ENCODE results near the gene CTNNA1. TPM values are rescaled to one million over a fixed set of nuclear protein-coding genes. Genes with fewer than 3 reads are reported as not detected.

Gene CTNNA1
- polyA plus RNA-seq, 1 experiment: 140 TPM

- TF ChIP-seq CTCF (IDR thresholded peaks at IDR 0.05; ENCODE audit: low read depth, low read length): no peak
- Histone ChIP-seq H3K27me3 (ENCODE audit: control insufficient read depth, insufficient read depth, low read length) (no peaks in the 10 kb centered on the region), H3K27ac (ENCODE audit: low read depth, low read length) (no peak overlapping the region), H3K9me3 (ENCODE audit: control insufficient read depth, insufficient read depth, low read length) (no peaks in the 10 kb centered on the region), H3K4me3 (ENCODE audit: low read depth, low read length) (no peak overlapping the region)
- ChIA-PET POLR2A (no interaction called here), CTCF (interaction anchor here (0.6 kb wide), 2 partner anchors 16 to 35 kb away, joined by 3 read pairs; no protein-coding TSS in a partner anchor)
- no peak for DNase-seq (ENCODE audit: low read depth, low spot score)
Measured at GRCh38 chr5:138960145-138960692, 207.0 kb downstream of the CTNNA1 start.

GRCh38 chr5:138961221-138961620 is 208.0 kb downstream of the CTNNA1 start:
- Histone ChIP-seq H3K27me3 (ENCODE audit: control insufficient read depth, insufficient read depth, low read length) (no peaks in the 10 kb centered on the region), H3K27ac (ENCODE audit: low read depth, low read length) (no peak overlapping the region), H3K4me3 (ENCODE audit: low read depth, low read length) (no peak overlapping the region), H3K9me3 (ENCODE audit: control insufficient read depth, insufficient read depth, low read length) (no peaks in the 10 kb centered on the region)
- ChIA-PET CTCF (interaction anchor here (0.7 kb wide), 1 partner anchor 204 kb away, joined by 3 read pairs; no protein-coding TSS in a partner anchor), POLR2A (no interaction called here)
- no peak for TF ChIP-seq CTCF (IDR thresholded peaks at IDR 0.05; ENCODE audit: low read depth, low read length)
- DNase-seq (ENCODE audit: low read depth, low spot score): no peak

GRCh38 chr5:138961729-138962128 is 208.5 kb downstream of the CTNNA1 start:
- no peak for DNase-seq (ENCODE audit: low read depth, low spot score)
- ChIA-PET POLR2A (no interaction called here), CTCF (interaction anchor here (0.7 kb wide), 1 partner anchor 204 kb away, joined by 3 read pairs; no protein-coding TSS in a partner anchor)
- H3K4me3 ChIP-seq (ENCODE audit: low read depth, low read length): no peak overlapping the region
- TF ChIP-seq CTCF (IDR thresholded peaks at IDR 0.05; ENCODE audit: low read depth, low read length): no peak
- no peak overlapping the region for H3K27ac ChIP-seq (ENCODE audit: low read depth, low read length)
- H3K27me3 ChIP-seq (ENCODE audit: control insufficient read depth, insufficient read depth, low read length): no peaks in the 10 kb centered on the region
- no peaks in the 10 kb centered on the region for H3K9me3 ChIP-seq (ENCODE audit: control insufficient read depth, insufficient read depth, low read length)

GRCh38 chr5:138962614-138963370 is 209.6 kb downstream of the CTNNA1 start:
- H3K9me3 ChIP-seq (ENCODE audit: control insufficient read depth, insufficient read depth, low read length): no peaks in the 10 kb centered on the region
- H3K27ac ChIP-seq (ENCODE audit: low read depth, low read length): no peak overlapping the region
- POLR2A ChIA-PET: interaction anchor here (0.7 kb wide), 1 partner anchor 8 kb away, joined by 5 read pairs; no protein-coding TSS in a partner anchor
- no peak for DNase-seq (ENCODE audit: low read depth, low spot score)
- TF ChIP-seq CTCF (IDR thresholded peaks at IDR 0.05; ENCODE audit: low read depth, low read length): no peak
- CTCF ChIA-PET: interaction anchor here (0.6 to 0.7 kb wide), 2 partner anchors 185 to 299 kb away, joined by 3 to 4 read pairs; no protein-coding TSS in a partner anchor
- no peaks in the 10 kb centered on the region for H3K27me3 ChIP-seq (ENCODE audit: control insufficient read depth, insufficient read depth, low read length)
- no peak overlapping the region for H3K4me3 ChIP-seq (ENCODE audit: low read depth, low read length)

GRCh38 chr5:138963763-138964371 is 210.6 kb downstream of the CTNNA1 start:
- Histone ChIP-seq H3K27me3 (ENCODE audit: control insufficient read depth, insufficient read depth, low read length) (no peaks in the 10 kb centered on the region), H3K27ac (ENCODE audit: low read depth, low read length) (no peak overlapping the region), H3K4me3 (ENCODE audit: low read depth, low read length) (no peak overlapping the region), H3K9me3 (ENCODE audit: control insufficient read depth, insufficient read depth, low read length) (no peaks in the 10 kb centered on the region)
- ChIA-PET CTCF (interaction anchor here (1.2 kb wide), 1 partner anchor 11 kb away, joined by 3 read pairs; no protein-coding TSS in a partner anchor), POLR2A (no interaction called here)
- TF ChIP-seq CTCF (IDR thresholded peaks at IDR 0.05; ENCODE audit: low read depth, low read length): no peak
- DNase-seq (ENCODE audit: low read depth, low spot score): no peak
